HS-5 (cell line): ENCODE results near the gene NMRAL1.

Source experiments
- DNase-seq: peaks from one replicate; pipeline ENCODE4 v3.0.0-alpha.2; 2012; ENCODE audit warnings: low read depth

The NMRAL1 gene

GRCh38 chr16:4426021-4426684, 48.3 kb downstream of the NMRAL1 start:
- DNase-seq, result no peak

GRCh38 chr16:4425378-4426020, 48.9 kb downstream of the NMRAL1 start, which contains the start of gene DNAJA3:
Gene DNAJA3 (plus strand): TSS chr16:4425868. CDS start chr16:4425882, 14 bp downstream.
- peak; percentile 82 for DNase-seq

- DNase-seq, result no peak
Measured at GRCh38 chr16:4420505-4421105, 53.8 kb downstream of the NMRAL1 start.

GRCh38 chr16:4419402-4419959, 54.9 kb downstream of the NMRAL1 start:
- DNase-seq, result no peak

- no peak for DNase-seq
Measured at GRCh38 chr16:4416200-4417032, 58.0 kb downstream of the NMRAL1 start, which contains the start of gene CORO7. Gene CORO7 (minus strand): TSS chr16:4416596. CDS start chr16:4416518, 78 bp downstream.

GRCh38 chr16:4415538-4416199, 58.8 kb downstream of the NMRAL1 start:
- DNase-seq, result no peak

- DNase-seq, result no peak
Measured at GRCh38 chr16:4414187-4414917, 60.1 kb downstream of the NMRAL1 start.

- DNase-seq, result no peak
Measured at GRCh38 chr16:4412854-4413253, 61.6 kb downstream of the NMRAL1 start.

GRCh38 chr16:4412159-4412558, 62.3 kb downstream of the NMRAL1 start:
- DNase-seq, result no peak
